ENCODE measurements around the gene RERE.

The RERE gene

DNA sequence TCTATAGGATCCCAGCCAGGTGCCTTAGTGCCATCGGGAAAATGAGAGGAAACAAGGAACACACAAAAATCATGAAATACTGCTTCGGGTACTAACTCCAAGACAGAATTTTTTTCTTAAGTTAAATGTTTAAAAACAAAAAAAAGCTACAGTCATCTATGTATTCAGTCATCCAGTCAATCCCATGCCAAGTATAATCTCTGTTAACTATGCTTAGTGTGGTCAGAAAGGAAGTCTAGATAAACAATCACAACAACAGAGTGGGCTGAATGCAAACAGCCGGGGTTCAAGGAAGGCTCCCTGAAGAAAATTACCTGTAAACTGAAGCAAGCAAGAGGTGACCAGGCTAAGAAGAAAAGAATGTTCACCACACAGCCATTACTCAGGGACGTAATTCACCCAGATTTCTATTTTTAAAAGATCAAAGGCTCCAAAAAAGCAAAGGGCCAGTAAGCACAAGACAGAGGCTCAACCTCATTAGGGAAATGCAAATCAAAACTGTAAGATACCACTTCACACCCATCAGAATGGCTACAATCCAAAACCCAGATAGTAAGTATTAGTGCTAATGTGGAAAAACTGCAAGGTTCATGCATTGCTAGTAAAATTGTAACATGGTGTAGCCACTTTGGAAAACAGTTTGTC lies 53.0 kb downstream of the RERE start:
- FAIRE-seq, result no peak
- TF ChIP-seq POLR2AphosphoS5 (IDR thresholded peaks at IDR 0.05; ENCODE audit: low read depth, low read length) (no peak), POLR2A (IDR thresholded peaks at IDR 0.05; ENCODE audit: low read depth, low read length) (no peak)
- DNase-seq (ENCODE audit: insufficient read length), result no peak

DNA sequence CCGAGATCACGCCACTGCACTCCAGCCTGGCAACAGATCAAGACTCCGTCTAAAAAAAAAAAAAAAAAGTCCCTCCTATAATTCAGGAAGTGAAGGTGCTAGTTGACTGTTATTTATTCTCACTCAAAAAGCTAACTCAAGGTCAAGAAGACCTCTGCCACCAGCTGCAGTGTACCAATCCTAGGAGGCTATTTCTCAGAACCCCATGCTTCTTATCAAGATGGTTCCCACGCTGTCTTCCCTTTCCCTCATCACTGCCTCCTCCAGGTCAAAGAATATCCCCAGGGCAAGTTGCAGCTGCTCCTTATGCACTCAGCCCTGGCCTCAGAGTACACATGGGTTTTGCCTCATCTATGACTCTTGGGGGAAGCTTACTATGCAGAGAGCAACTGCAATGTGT lies 53.6 kb downstream of the RERE start:
- DNase-seq (ENCODE audit: insufficient read length), result peak; percentile 16

DNA sequence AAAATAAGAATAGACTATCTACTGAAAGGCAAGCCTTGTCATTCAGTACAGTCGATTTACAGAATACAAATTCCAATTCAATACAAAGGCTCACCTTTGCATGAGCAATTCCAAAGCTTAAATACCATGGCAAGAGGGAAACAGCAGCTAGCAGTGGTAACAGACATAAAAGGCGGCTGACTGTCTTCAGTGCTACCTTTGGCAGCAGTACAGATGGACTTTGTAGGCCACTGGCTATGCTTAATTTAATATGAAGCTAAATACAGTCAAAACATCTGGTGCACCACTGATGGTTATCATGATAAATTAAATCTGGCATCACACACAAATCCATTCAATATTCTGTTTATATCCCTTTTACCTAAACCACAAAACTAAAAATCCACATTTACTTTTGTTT lies 62.4 kb downstream of the RERE start:
- TF ChIP-seq POLR2A (IDR thresholded peaks at IDR 0.05; ENCODE audit: low read depth, low read length) (no peak), POLR2AphosphoS5 (IDR thresholded peaks at IDR 0.05; ENCODE audit: low read depth, low read length) (no peak), TAF1 (IDR thresholded peaks at IDR 0.05; ENCODE audit: borderline replicate concordance, low read depth, low read length) (no peak)
- DNase-seq (ENCODE audit: insufficient read length) (no peak), FAIRE-seq (peak; percentile 68)

More for the DNA sequence above, 53.6 kb downstream of the RERE start:
- peak; percentile 76 for FAIRE-seq
- no peak for TF ChIP-seq TAF1 (IDR thresholded peaks at IDR 0.05; ENCODE audit: borderline replicate concordance, low read depth, low read length)
- TF ChIP-seq POLR2A (IDR thresholded peaks at IDR 0.05; ENCODE audit: low read depth, low read length), result no peak
- no peak for TF ChIP-seq POLR2AphosphoS5 (IDR thresholded peaks at IDR 0.05; ENCODE audit: low read depth, low read length)

DNA sequence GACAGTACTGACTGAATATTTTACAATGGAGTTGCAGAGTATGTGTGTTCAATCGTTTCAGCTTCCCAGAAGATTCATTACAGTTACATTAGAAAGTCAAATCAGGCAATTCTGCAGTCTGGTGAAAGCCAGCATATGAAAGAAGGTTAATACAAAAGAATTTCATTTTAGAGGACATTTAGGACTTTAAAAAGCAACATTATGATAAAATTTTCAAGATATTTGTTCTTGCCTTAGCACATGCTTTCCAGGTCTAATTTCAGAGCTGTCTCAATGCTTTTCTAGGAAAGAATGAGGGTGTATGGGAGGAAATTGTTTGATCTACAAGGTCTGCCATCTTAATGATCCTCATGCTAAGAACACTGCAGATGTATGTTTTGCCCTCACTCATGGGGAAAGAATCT lies 63.2 kb downstream of the RERE start:
- DNase-seq (ENCODE audit: insufficient read length), result no peak
- FAIRE-seq, result no peak
- TF ChIP-seq TAF1 (IDR thresholded peaks at IDR 0.05; ENCODE audit: borderline replicate concordance, low read depth, low read length), result no peak
- no peak for TF ChIP-seq POLR2AphosphoS5 (IDR thresholded peaks at IDR 0.05; ENCODE audit: low read depth, low read length)
- TF ChIP-seq POLR2A (IDR thresholded peaks at IDR 0.05; ENCODE audit: low read depth, low read length), result no peak

DNA sequence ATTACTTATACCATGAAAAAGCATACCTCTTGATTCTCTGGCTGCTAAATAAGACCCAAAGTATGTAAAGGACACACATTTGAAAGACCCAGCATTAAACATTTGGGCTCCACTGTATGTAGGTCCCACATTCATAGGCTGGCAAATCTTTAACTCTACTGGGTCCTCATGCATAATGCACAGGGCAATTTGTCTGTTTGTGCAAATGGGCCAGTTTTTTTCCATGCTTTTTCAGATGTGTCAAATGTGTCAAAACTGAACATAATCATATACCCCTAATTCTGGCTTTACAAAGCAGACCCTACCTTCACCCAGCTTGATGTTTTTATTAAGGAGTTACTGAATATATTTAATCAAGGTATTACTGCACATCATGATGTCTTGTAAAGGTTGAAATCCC lies 63.7 kb downstream of the RERE start:
- DNase-seq (ENCODE audit: insufficient read length) (no peak), FAIRE-seq (no peak)
- TF ChIP-seq POLR2A (IDR thresholded peaks at IDR 0.05; ENCODE audit: low read depth, low read length) (no peak), TAF1 (IDR thresholded peaks at IDR 0.05; ENCODE audit: borderline replicate concordance, low read depth, low read length) (no peak), POLR2AphosphoS5 (IDR thresholded peaks at IDR 0.05; ENCODE audit: low read depth, low read length) (no peak)

- no peak for FAIRE-seq
- TF ChIP-seq POLR2AphosphoS5 (IDR thresholded peaks at IDR 0.05; ENCODE audit: low read depth, low read length) (no peak), POLR2A (IDR thresholded peaks at IDR 0.05; ENCODE audit: low read depth, low read length) (no peak), TAF1 (IDR thresholded peaks at IDR 0.05; ENCODE audit: borderline replicate concordance, low read depth, low read length) (no peak)
These were observed 64.3 kb downstream of the RERE start for GRCh38 chr1:8752921-8753713.

DNA sequence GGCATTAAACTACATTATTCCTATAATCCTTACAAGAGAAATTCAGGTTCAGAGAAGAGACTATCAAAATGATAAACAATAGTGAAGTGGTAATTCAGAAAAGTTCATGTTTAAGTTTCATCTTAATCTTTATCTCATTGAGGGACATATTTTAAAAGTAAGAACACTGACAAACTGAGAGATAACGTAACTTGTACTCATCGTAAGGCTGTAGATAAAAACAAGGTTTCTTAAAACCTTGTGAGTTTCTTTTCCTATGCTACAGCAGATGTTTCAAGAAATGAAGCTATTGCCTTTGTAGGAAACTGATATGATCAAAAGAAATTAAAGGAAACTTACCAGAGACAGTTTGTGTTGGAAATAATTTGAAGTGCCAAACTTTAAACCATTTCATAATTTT lies 65.0 kb downstream of the RERE start:
- no peak for TF ChIP-seq TAF1 (IDR thresholded peaks at IDR 0.05; ENCODE audit: borderline replicate concordance, low read depth, low read length)
- no peak for TF ChIP-seq POLR2A (IDR thresholded peaks at IDR 0.05; ENCODE audit: low read depth, low read length)
- TF ChIP-seq POLR2AphosphoS5 (IDR thresholded peaks at IDR 0.05; ENCODE audit: low read depth, low read length), result no peak
- no peak for FAIRE-seq
- DNase-seq (ENCODE audit: insufficient read length), result no peak

More at GRCh38 chr1:8752921-8753713, 64.3 kb downstream of the RERE start:
- DNase-seq (ENCODE audit: insufficient read length), result no peak

- TF ChIP-seq POLR2A (IDR thresholded peaks at IDR 0.05; ENCODE audit: low read depth, low read length) (no peak), POLR2AphosphoS5 (IDR thresholded peaks at IDR 0.05; ENCODE audit: low read depth, low read length) (no peak), TAF1 (IDR thresholded peaks at IDR 0.05; ENCODE audit: borderline replicate concordance, low read depth, low read length) (no peak)
- FAIRE-seq (no peak), DNase-seq (ENCODE audit: insufficient read length) (no peak)
These were observed 65.5 kb downstream of the RERE start for GRCh38 chr1:8751984-8752383.

- no peak for TF ChIP-seq POLR2A (IDR thresholded peaks at IDR 0.05; ENCODE audit: low read depth, low read length)
- no peak for TF ChIP-seq TAF1 (IDR thresholded peaks at IDR 0.05; ENCODE audit: borderline replicate concordance, low read depth, low read length)
- no peak for TF ChIP-seq POLR2AphosphoS5 (IDR thresholded peaks at IDR 0.05; ENCODE audit: low read depth, low read length)
- DNase-seq (ENCODE audit: insufficient read length), result no peak
- no peak for FAIRE-seq
These were observed 69.3 kb downstream of the RERE start for GRCh38 chr1:8747879-8748825.

DNA sequence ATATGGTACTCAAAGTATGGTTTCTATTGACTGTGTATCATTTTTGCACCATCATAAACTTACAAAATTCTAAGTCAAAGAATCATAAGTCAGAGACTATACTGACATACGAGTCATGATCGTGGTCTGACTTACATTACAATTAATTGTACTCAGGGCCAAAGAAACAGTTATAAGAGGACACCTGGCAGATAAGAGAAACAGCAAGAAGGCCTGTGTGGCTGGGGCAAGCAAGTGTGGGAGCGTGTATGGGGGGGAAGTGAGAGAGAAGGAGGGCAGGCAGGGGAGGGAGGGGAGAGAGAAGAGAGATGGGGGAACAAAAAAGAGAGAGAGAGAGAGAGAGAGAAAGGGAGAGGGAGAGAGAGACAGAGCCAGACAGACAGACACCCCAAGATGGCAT lies 70.9 kb downstream of the RERE start:
- FAIRE-seq, result no peak
- no peak for DNase-seq (ENCODE audit: insufficient read length)
- TF ChIP-seq POLR2A (IDR thresholded peaks at IDR 0.05; ENCODE audit: low read depth, low read length), result no peak
- no peak for TF ChIP-seq POLR2AphosphoS5 (IDR thresholded peaks at IDR 0.05; ENCODE audit: low read depth, low read length)
- TF ChIP-seq TAF1 (IDR thresholded peaks at IDR 0.05; ENCODE audit: borderline replicate concordance, low read depth, low read length), result no peak

GRCh38 chr1:8745749-8746390 lies 71.6 kb downstream of the RERE start:
- TF ChIP-seq TAF1 (IDR thresholded peaks at IDR 0.05; ENCODE audit: borderline replicate concordance, low read depth, low read length) (no peak), POLR2A (IDR thresholded peaks at IDR 0.05; ENCODE audit: low read depth, low read length) (no peak), POLR2AphosphoS5 (IDR thresholded peaks at IDR 0.05; ENCODE audit: low read depth, low read length) (no peak)
- no peak for FAIRE-seq
- DNase-seq (ENCODE audit: insufficient read length), result no peak
